HepG2 (cell line): ENCODE results near the gene MYO3B. TPM values are rescaled to one million over a fixed set of nuclear protein-coding genes. Genes with fewer than 3 reads are reported as not detected.

Experiments used
- ATAC-seq: fragments of 200-7000 bp; cut with Tn5 transposase; 3 replicates; pipeline ENCODE4 v1.9.1; 2020; ENCODE audit warnings: mild to moderate bottlenecking, moderate library complexity
- BruUV-seq: library from RNA; stranded (reverse); fragments of 400-500 nt; replicated peaks from 2 replicates; lab custom pipeline; 2021; lab: Mats Ljungman, UMichigan
- CTCF ChIA-PET: fragments of 300-600 bp; formaldehyde crosslinking; extraction: SDS; loops from one replicate; lab custom pipeline; 2021; ENCODE audit warnings: low total read pairs, inconsistent platforms, low intra/inter-chr PET ratio; lab: Yijun Ruan, JAX
- POLR2A ChIA-PET: fragments of 350-600 bp; sonication (Branson Sonifier 250); formaldehyde crosslinking; loops from one replicate; lab custom pipeline; 2020; ENCODE audit warnings: antibody characterized with exemption, inconsistent platforms; lab: Yijun Ruan, JAX
- DNase-seq: peaks from one replicate; pipeline ENCODE4 v3.0.0-alpha.2; 2015; ENCODE audit warnings: low spot score
- FAIRE-seq: peaks from 3 replicates; lab custom pipeline; 2011; peaks lifted over from hg19 to GRCh38; lab: Jason Lieb, UNC
- H2AFZ ChIP-seq: one replicate; pipeline ENCODE4 v1.6.1; 2011; ENCODE audit warnings: low read length, inconsistent platforms
- H3K27ac ChIP-seq: fragments of 300-600 bp; 3 replicates; pipeline ENCODE4 v1.8.0; 2011; ENCODE audit warnings: mixed run types, mild to moderate bottlenecking, mixed read lengths, low read length, inconsistent platforms; ENCODE audit not compliant: insufficient read depth; ENCODE audit errors: extremely low read length
- H3K27me3 ChIP-seq, 2 experiments: fragments of 200-600 bp in 1 of 2; 2 replicates in 1 of 2; 3 replicates in 1 of 2; pipeline versions ENCODE4 v1.6.0 to v1.8.0; 2011; ENCODE audit warnings: low read length in 2 of 2, mild to moderate bottlenecking in 2 of 2, moderate library complexity in 2 of 2, inconsistent platforms in 1 of 2; ENCODE audit not compliant: insufficient read depth in 2 of 2, control insufficient read depth in 1 of 2
- H3K36me3 ChIP-seq, 2 experiments: fragments of 200-600 bp in 1 of 2; replicated peaks in 1 of 2; 2 replicates in 1 of 2; 3 replicates in 1 of 2; pipeline versions ENCODE4 v1.5.1 to v1.8.0; 2011; ENCODE audit warnings: low read length in 2 of 2, inconsistent platforms in 1 of 2; ENCODE audit not compliant: insufficient read depth in 2 of 2, control insufficient read depth in 1 of 2
- H3K4me1 ChIP-seq: 2 replicates; pipeline ENCODE4 v1.5.1; 2012; ENCODE audit warnings: low read length, inconsistent platforms; ENCODE audit not compliant: insufficient read depth
- H3K4me2 ChIP-seq: 2 replicates; pipeline ENCODE4 v1.6.0; 2011; ENCODE audit warnings: low read depth, low read length, inconsistent platforms
- H3K4me3 ChIP-seq, 3 experiments: fragments of 200-600 bp in 1 of 3; sonication (generic), shearing (Covaris generic) in 1 of 3; replicated peaks in 1 of 3; 2 replicates each; pipeline ENCODE4 v1.5.1; 2011 to 2016; ENCODE audit warnings: low read length in 3 of 3, inconsistent platforms in 2 of 3, low read depth in 2 of 3, mild to moderate bottlenecking in 2 of 3, control low read depth in 1 of 3, mixed read lengths in 1 of 3; ENCODE audit not compliant: insufficient read depth in 1 of 3
- H3K79me2 ChIP-seq: one replicate; pipeline ENCODE4 v1.6.1; 2011; ENCODE audit warnings: low read length, inconsistent platforms; ENCODE audit not compliant: insufficient read depth
- H3K9ac ChIP-seq: 2 replicates; pipeline ENCODE4 v1.6.0; 2011; ENCODE audit warnings: mild to moderate bottlenecking, low read depth, low read length, inconsistent platforms; ENCODE audit not compliant: insufficient read depth
- H3K9me3 ChIP-seq: 2 replicates; pipeline ENCODE4 v1.5.1; 2012; ENCODE audit warnings: mild to moderate bottlenecking, low read length
- H4K20me1 ChIP-seq: 2 replicates; pipeline ENCODE4 v1.6.0; 2011; ENCODE audit warnings: inconsistent platforms, mild to moderate bottlenecking, low read length, moderate library complexity; ENCODE audit not compliant: insufficient read depth
- CBFB ChIP-seq: sonication (generic); formaldehyde crosslinking; IDR thresholded peaks from 2 replicates; pipeline ENCODE4 v1.4.0; 2020; ENCODE audit warnings: missing genetic modification reagents
- HMG20A ChIP-seq: IDR thresholded peaks from 2 replicates; pipeline ENCODE4 v1.6.1; 2016; ENCODE audit warnings: borderline replicate concordance
- MTA3 ChIP-seq: sonication (generic); formaldehyde crosslinking; IDR thresholded peaks from 2 replicates; pipeline ENCODE4 v1.4.0; 2020; ENCODE audit warnings: missing genetic modification reagents
- NFRKB ChIP-seq: fragments of 450-650 bp; IDR thresholded peaks from 2 replicates; pipeline ENCODE4 v1.6.1; 2017
- POGZ ChIP-seq: sonication (generic); formaldehyde crosslinking; IDR thresholded peaks from 2 replicates; pipeline ENCODE4 v1.4.0; 2020; ENCODE audit warnings: mild to moderate bottlenecking, missing genetic modification reagents
- STAG1 ChIP-seq: sonication (generic); formaldehyde crosslinking; IDR thresholded peaks from 2 replicates; pipeline ENCODE4 v1.4.0; 2020; ENCODE audit warnings: missing genetic modification reagents
- ZBTB42 ChIP-seq: sonication (generic); formaldehyde crosslinking; IDR thresholded peaks from 2 replicates; pipeline ENCODE4 v1.5.0; 2020; ENCODE audit warnings: mild to moderate bottlenecking, missing genetic modification reagents
- WGBS: methylation state at CpG from one replicate; pipeline ENCODE4 v1.1.6; 2017; ENCODE audit warnings: low lambda C conversion rate; 5-methylcytosine and 5-hydroxymethylcytosine counted together
- in situ Hi-C: cut with HindIII; loops from 2 replicates; pipeline ENCODE4 v1.10.0; 2017; ENCODE audit warnings: low pct_unique_long_range_greater_than_20kb; ENCODE audit not compliant: extremely low pct_ligation_motif_present
- intact Hi-C: fragments of 100-400 bp; cut with micrococcal nuclease; formaldehyde crosslinking; loops from one replicate; pipeline ENCODE4 v1.10.0; 2022; ENCODE audit not compliant: unreplicated experiment
- polyA plus RNA-seq, 8 experiments: library from polyadenylated mRNA; depleted of rRNA in 3 of 8; stranded (reverse) in 7 of 8; unstranded in 1 of 8; fragments of >200 nt; fragmentation: Illumina TruSeq in 4 of 8; extraction: Trizol in 4 of 8; gene quantifications; 2 replicates each; pipeline versions ENCODE4 v1.2.1 to v1.2.3, GENCODE V29; 2011 to 2016; ENCODE audit warnings: low read depth in 4 of 8, missing spikeins in 1 of 8, mixed read lengths in 1 of 8; ENCODE audit not compliant: insufficient read depth in 1 of 8
- total RNA-seq, 5 experiments: library from RNA; depleted of rRNA; stranded (reverse); fragments of >200 nt; fragmentation: Illumina TruSeq; extraction: Trizol; gene quantifications; 2 replicates each; pipeline ENCODE4 v1.2.3, GENCODE V29; 2016; ENCODE audit warnings: low read depth in 1 of 5

The MYO3B gene
- total and polyA plus RNA-seq, 2 of the 13 experiments (the other 11 are each of a cell fraction or from before 2014, with no cell fraction given): 0.01 TPM; not detected in 1

DNA sequence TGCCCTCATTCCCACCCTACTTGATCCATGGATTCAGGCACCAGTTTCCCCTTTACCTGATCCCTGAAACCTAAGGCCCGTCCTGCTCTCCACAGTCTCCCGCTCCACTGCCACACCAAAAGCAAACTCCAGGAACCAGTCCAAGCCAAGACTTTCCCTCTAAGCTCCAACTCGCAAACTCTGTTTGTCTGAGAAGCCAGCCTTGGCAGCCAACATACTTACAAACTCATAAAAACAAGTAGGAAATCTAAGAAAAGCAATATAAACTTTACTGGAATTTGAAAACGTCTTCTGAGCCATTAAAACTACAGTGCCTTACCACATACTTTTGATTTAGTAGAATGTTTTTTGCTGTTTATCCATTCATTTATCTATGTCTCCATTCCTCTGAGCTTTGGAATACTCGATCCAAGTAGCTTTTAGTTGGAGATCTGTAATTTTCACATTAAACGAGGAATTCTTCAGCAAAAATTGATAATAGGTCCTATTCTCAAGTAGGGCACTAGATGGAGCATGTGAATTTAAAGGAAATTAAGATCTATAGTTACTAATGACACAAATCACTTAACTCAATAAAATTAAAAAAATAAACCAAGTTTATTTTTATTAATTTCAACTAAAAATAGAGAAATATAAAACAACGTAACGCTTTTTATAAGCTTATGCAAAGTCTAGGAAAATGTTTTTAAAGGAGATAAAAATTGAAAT is 199.7 kb downstream of the MYO3B start:
- peaks cover 0 to 17% of the 10 kb centered on the region in 2 experiments; a peak in 2 of 5 replicates for H3K27me3 ChIP-seq
- H3K9me3 ChIP-seq: no peaks in the 10 kb centered on the region
- CTCF ChIA-PET: interaction anchor here (1.4 kb wide), 1 partner anchor 438 kb away, joined by 4 read pairs; no protein-coding TSS in a partner anchor
- peak; percentile 35 for TF ChIP-seq STAG1 (CRISPR knock-in tag)
- TF ChIP-seq POGZ (CRISPR knock-in tag): no peak
- TF ChIP-seq, all 625 proteins: peak for 1
- POLR2A ChIA-PET: no interaction called here
- in situ Hi-C loops: no loop called here
- DNase-seq: no peak
- Histone ChIP-seq H3K4me1 (no peaks in the 10 kb centered on the region), H3K4me3 (no peak overlapping the region), H2AFZ (no peak overlapping the region), H3K9ac (no peak overlapping the region), H3K79me2 (no peaks in the 10 kb centered on the region), H3K27ac (no peak overlapping the region), H3K4me2 (no peak overlapping the region), H3K36me3 (no peaks in the 10 kb centered on the region), H4K20me1 (no peaks in the 10 kb centered on the region)
- intact Hi-C loops: no loop called here
- WGBS: 7% methylated on average over 8 of the region's 8 CpGs
- ATAC-seq: no peak
- no peak for FAIRE-seq
- no TSS peak for BruUV-seq

- Histone ChIP-seq H4K20me1 (no peaks in the 10 kb centered on the region), H3K27me3 (peaks cover 0 to 23% of the 10 kb centered on the region in 2 experiments; a peak in 2 of 5 replicates), H3K4me1 (no peaks in the 10 kb centered on the region), H3K27ac (no peak overlapping the region), H3K36me3 (no peaks in the 10 kb centered on the region), H3K4me2 (no peak overlapping the region), H2AFZ (no peak overlapping the region), H3K9me3 (no peaks in the 10 kb centered on the region), H3K79me2 (no peaks in the 10 kb centered on the region), H3K9ac (no peak overlapping the region), H3K4me3 (no peak overlapping the region)
- no TSS peak for BruUV-seq
- POLR2A ChIA-PET: no interaction called here
- in situ Hi-C loops: no loop called here
- intact Hi-C loops: no loop called here
- TF ChIP-seq HMG20A (CRISPR knock-in tag): no peak
- no peak for TF ChIP-seq NFRKB
- no peak for TF ChIP-seq CBFB (CRISPR knock-in tag)
- no peak for TF ChIP-seq ZBTB42 (CRISPR knock-in tag)
- no peak for TF ChIP-seq MTA3 (CRISPR knock-in tag)
- FAIRE-seq (no peak), DNase-seq (no peak), ATAC-seq (no peak)
- CTCF ChIA-PET: no interaction called here
- WGBS: 22% methylated on average over 4 of the region's 4 CpGs
Measured at GRCh38 chr2:170380267-170380666, 202.3 kb downstream of the MYO3B start.
